Inferior parietal cortex (tissue), 1 donor: ENCODE results near the gene CLPX.
"Not testable (repeated sequence)": the region's sequence is repeated elsewhere in the genome, so short reads cannot be mapped to it uniquely, and the experiment has no call there.

Experiments
- DNase-seq: peaks from one replicate; pipeline ENCODE4 v3.0.0-alpha.2; 2016; ENCODE audit errors: extremely low spot score

Gene CLPX

GRCh38 chr15:65184868-65185717 lies at the start of gene CLPX:
CLPX (minus strand) TSS chr15:65185342; CDS start chr15:65185153, 189 bp downstream.
- peak; percentile 95 for DNase-seq

- no peak for DNase-seq
These were observed 48.6 kb upstream of the CLPX start for GRCh38 chr15:65233696-65234095.

- DNase-seq, result no peak
These were observed 47.4 kb upstream of the CLPX start for GRCh38 chr15:65232520-65232919.

GRCh38 chr15:65231306-65231705 lies 46.2 kb upstream of the CLPX start:
- DNase-seq, result no peak

GRCh38 chr15:65226901-65227300 lies 41.8 kb upstream of the CLPX start:
- DNase-seq, result not testable (repeated sequence)

GRCh38 chr15:65226221-65226620 lies 41.1 kb upstream of the CLPX start:
- no peak for DNase-seq

- no peak for DNase-seq
These were observed 38.9 kb upstream of the CLPX start for GRCh38 chr15:65223996-65224395.

- no peak for DNase-seq
These were observed 37.7 kb upstream of the CLPX start for GRCh38 chr15:65222891-65223290.

GRCh38 chr15:65221697-65222096 lies 36.6 kb upstream of the CLPX start:
- DNase-seq, result no peak

- no peak for DNase-seq
These were observed 34.0 kb upstream of the CLPX start for GRCh38 chr15:65219137-65219536.

GRCh38 chr15:65217526-65218482 lies 32.7 kb upstream of the CLPX start:
- DNase-seq, result no peak

- no peak for DNase-seq
These were observed 30.4 kb upstream of the CLPX start for GRCh38 chr15:65215496-65215895.

GRCh38 chr15:65214010-65214409 lies 28.9 kb upstream of the CLPX start:
- DNase-seq, result no peak

GRCh38 chr15:65213241-65213640 lies 28.1 kb upstream of the CLPX start:
- no peak for DNase-seq

GRCh38 chr15:65212097-65212496 lies 27.0 kb upstream of the CLPX start:
- no peak for DNase-seq

- DNase-seq, result no peak
These were observed 26.4 kb upstream of the CLPX start for GRCh38 chr15:65211482-65211982.

- no peak for DNase-seq
These were observed 25.8 kb upstream of the CLPX start, which contains the start of gene CILP for GRCh38 chr15:65210770-65211481. CILP (minus strand) TSS chr15:65211473; CDS start chr15:65209755, 1,718 bp downstream.

GRCh38 chr15:65209701-65210643 lies 24.8 kb upstream of the CLPX start:
- DNase-seq, result no peak

- no peak for DNase-seq
These were observed 23.5 kb upstream of the CLPX start for GRCh38 chr15:65208647-65209046.

GRCh38 chr15:65207280-65207840 lies 22.2 kb upstream of the CLPX start:
- no peak for DNase-seq
